Uterus (tissue), 4 donors: ENCODE measurements around the gene PLAAT4. TPM values are rescaled to one million over a fixed set of nuclear protein-coding genes. Genes with fewer than 3 reads are reported as not detected.
"Not testable (repeated sequence)": the region's sequence is repeated elsewhere in the genome, so short reads cannot be mapped to it uniquely, and the experiment has no call there.

Experiments
- DNase-seq, 2 donors: peaks; one replicate each; pipeline ENCODE4 v3.0.0-alpha.2; 2019 to 2020
- H3K27ac ChIP-seq, 2 donors: fragments of 200-600 bp; sonication (generic); 1 replicate in 1 of 2; 2 replicates in 1 of 2; pipeline ENCODE4 v1.5.1; 2016 to 2018
- H3K27me3 ChIP-seq, 2 donors: fragments of 200-600 bp; sonication (generic); one replicate each; pipeline ENCODE4 v1.5.1; 2018 to 2019; ENCODE audit warnings: control low read depth in 1 of 2
- H3K36me3 ChIP-seq, 2 donors: fragments of 200-600 bp; sonication (generic); one replicate each; pipeline ENCODE4 v1.5.1; 2019; ENCODE audit warnings: control low read depth in 1 of 2
- H3K4me1 ChIP-seq, 2 donors: fragments of 200-600 bp; sonication (generic); one replicate each; pipeline ENCODE4 v1.5.1; 2018 to 2019; ENCODE audit warnings: control low read depth in 1 of 2
- H3K4me3 ChIP-seq, 2 donors: fragments of 200-600 bp; sonication (generic); 1 replicate in 1 of 2; 2 replicates in 1 of 2; pipeline ENCODE4 v1.5.1; 2018 to 2019; ENCODE audit warnings: mild to moderate bottlenecking in 1 of 2
- H3K9me3 ChIP-seq, 2 donors: fragments of 200-600 bp; sonication (generic); one replicate each; pipeline ENCODE4 v1.5.1; 2019; ENCODE audit warnings: control low read depth in 1 of 2
- CTCF ChIP-seq, 4 experiments: fragments of 200-600 bp in 2 of 4; fragments of 450-650 bp in 2 of 4; sonication (generic) in 2 of 4; IDR thresholded peaks; one replicate each; pipeline ENCODE4 v1.5.1; 2016 to 2019; ENCODE audit warnings: antibody characterized with exemption in 4 of 4, mild to moderate bottlenecking in 2 of 4, moderate library complexity in 1 of 4
- POLR2A ChIP-seq, 2 donors: fragments of 450-650 bp; IDR thresholded peaks; one replicate each; pipeline ENCODE4 v1.6.1; 2016; ENCODE audit warnings: antibody characterized with exemption in 2 of 2, mild to moderate bottlenecking in 1 of 2, moderate library complexity in 1 of 2
- intact Hi-C: fragments of 100-400 bp; cut with DNase I; formaldehyde crosslinking; loops from one replicate; pipeline ENCODE4 v1.15.1; 2023; ENCODE audit warnings: low total_unique reads
- total RNA-seq, 4 donors: library from RNA; depleted of rRNA in 3 of 4; stranded (reverse); fragments of >200 nt in 3 of 4; gene quantifications; one replicate each; pipeline versions ENCODE4 v1.1.0 to v1.2.4, GENCODE V29; 2014 to 2023
- donor health status: DM: yes; HTN: yes; CAD: no.

Gene PLAAT4
- total RNA-seq, 4 donors from 2014 or later = 3.6 to 30.3 (median 22.9) TPM

GRCh38 chr11:63534895-63535461, 1.6 kb upstream of the PLAAT4 start:
- Histone ChIP-seq H3K9me3 (no peaks in the 10 kb centered on the region), H3K27ac (no peak overlapping the region), H3K27me3 (no peaks in the 10 kb centered on the region), H3K4me3 (no peak overlapping the region), H3K4me1 (peaks cover 4 to 6% of the 10 kb centered on the region in 2 donors), H3K36me3 (no peaks in the 10 kb centered on the region)
- TF ChIP-seq POLR2A (IDR thresholded peaks at IDR 0.05) (no peak), CTCF (IDR thresholded peaks at IDR 0.05) (no peak)
- intact Hi-C loops = no loop called here
- DNase-seq = no peak

- Histone ChIP-seq H3K36me3 (no peaks in the 10 kb centered on the region), H3K27me3 (no peaks in the 10 kb centered on the region), H3K27ac (peak overlapping the region in 1 of 2 donors; percentile 90), H3K4me1 (peaks cover 4 to 6% of the 10 kb centered on the region in 2 donors), H3K9me3 (no peaks in the 10 kb centered on the region), H3K4me3 (no peak overlapping the region)
- TF ChIP-seq CTCF (IDR thresholded peaks at IDR 0.05) = no peak
- no peak for TF ChIP-seq POLR2A (IDR thresholded peaks at IDR 0.05)
- intact Hi-C loops = no loop called here
- no peak for DNase-seq
Measured at GRCh38 chr11:63535734-63536133, 874 bp upstream of the PLAAT4 start.

GRCh38 chr11:63537293-63538101, 889 bp downstream of the PLAAT4 start:
- intact Hi-C loops = no loop called here
- Histone ChIP-seq H3K27ac (peak overlapping the region; percentile 90 to 94), H3K4me1 (peaks cover 4 to 6% of the 10 kb centered on the region in 2 donors), H3K4me3 (peak overlapping the region; percentile 39 to 40), H3K36me3 (no peaks in the 10 kb centered on the region), H3K9me3 (no peaks in the 10 kb centered on the region), H3K27me3 (no peaks in the 10 kb centered on the region)
- TF ChIP-seq POLR2A (IDR thresholded peaks at IDR 0.05) (peak in 1 of 2 donors; percentile 24), CTCF (IDR thresholded peaks at IDR 0.05) (no peak)
- DNase-seq = peak; percentile 80 to 82

GRCh38 chr11:63542506-63542905, 5.9 kb downstream of the PLAAT4 start:
- H3K4me3 ChIP-seq, H3K9me3 ChIP-seq, H3K27ac ChIP-seq, DNase-seq, H3K36me3 ChIP-seq, H3K4me1 ChIP-seq, intact Hi-C loops, H3K27me3 ChIP-seq: not testable (repeated sequence)

GRCh38 chr11:63543711-63544110, 7.1 kb downstream of the PLAAT4 start:
- no peaks in the 10 kb centered on the region for H3K36me3 ChIP-seq
- intact Hi-C loops = no loop called here

More at GRCh38 chr11:63543711-63544110, 7.1 kb downstream of the PLAAT4 start:
- no peaks in the 10 kb centered on the region for H3K9me3 ChIP-seq
- no peaks in the 10 kb centered on the region for H3K27me3 ChIP-seq
- no peak overlapping the region for H3K4me3 ChIP-seq
- TF ChIP-seq POLR2A (IDR thresholded peaks at IDR 0.05) = no peak
- no peak for TF ChIP-seq CTCF (IDR thresholded peaks at IDR 0.05)
- H3K27ac ChIP-seq = no peak overlapping the region
- H3K4me1 ChIP-seq = no peaks in the 10 kb centered on the region
- DNase-seq = no peak
